GM23338 (cell line): ENCODE results near the gene DCAF7. TPM values are rescaled to one million over a fixed set of nuclear protein-coding genes. Genes with fewer than 3 reads are reported as not detected.

Source experiments
- ATAC-seq: fragments of 200-7000 bp; cut with Tn5 transposase; 3 replicates; pipeline ENCODE4 v1.9.1; 2020
- DNase-seq: peaks from one replicate; pipeline ENCODE4 v3.0.0-alpha.2; 2015; ENCODE audit warnings: low spot score
- H2AFZ ChIP-seq: fragments of 200-600 bp; sonication (generic); 2 replicates; pipeline ENCODE4 v1.8.0; 2016; ENCODE audit warnings: antibody characterized with exemption, mild to moderate bottlenecking, moderate library complexity
- H3F3A ChIP-seq: fragments of 200-600 bp; sonication (generic); replicated peaks from 2 replicates; pipeline ENCODE4 v1.8.0; 2017; ENCODE audit warnings: antibody characterized with exemption, mixed run types, low read depth
- H3K27ac ChIP-seq: fragments of 200-600 bp; sonication (generic); 2 replicates; pipeline ENCODE4 v1.6.1; 2016; ENCODE audit warnings: low read depth
- H3K27me3 ChIP-seq: fragments of 200-600 bp; sonication (generic); 2 replicates; pipeline ENCODE4 v1.8.0; 2016; ENCODE audit warnings: mild to moderate bottlenecking, mixed run types, moderate library complexity; ENCODE audit not compliant: insufficient read depth
- H3K36me3 ChIP-seq: fragments of 200-600 bp; sonication (generic); 2 replicates; pipeline ENCODE4 v1.8.0; 2016; ENCODE audit warnings: mild to moderate bottlenecking; ENCODE audit not compliant: insufficient read depth
- H3K4me1 ChIP-seq: fragments of 200-600 bp; sonication (generic); 2 replicates; pipeline ENCODE4 v1.8.0; 2016; ENCODE audit warnings: mild to moderate bottlenecking, moderate library complexity; ENCODE audit not compliant: insufficient read depth
- H3K4me2 ChIP-seq: fragments of 200-600 bp; sonication (generic); 2 replicates; pipeline ENCODE4 v1.7.1; 2017; ENCODE audit warnings: mixed run types
- H3K4me3 ChIP-seq: fragments of 200-600 bp; sonication (generic); 2 replicates; pipeline ENCODE4 v1.6.1; 2016; ENCODE audit warnings: mixed run types
- H3K79me2 ChIP-seq: fragments of 200-600 bp; sonication (generic); replicated peaks from 2 replicates; pipeline ENCODE4 v1.8.0; 2017; ENCODE audit warnings: mild to moderate bottlenecking; ENCODE audit not compliant: insufficient read depth
- H3K9me2 ChIP-seq: fragments of 200-600 bp; sonication (generic); 2 replicates; pipeline ENCODE4 v1.8.0; 2017; ENCODE audit not compliant: insufficient read depth
- H4K20me1 ChIP-seq: fragments of 200-600 bp; sonication (generic); replicated peaks from 2 replicates; pipeline ENCODE4 v1.8.0; 2017; ENCODE audit warnings: mild to moderate bottlenecking; ENCODE audit not compliant: insufficient read depth
- H3K27ac Mint-ChIP-seq: 2 replicates; pipeline ENCODE4 v1.8.0; 2020; ENCODE audit warnings: inconsistent platforms, mild to moderate bottlenecking, moderate library complexity, mixed read lengths
- H3K27me3 Mint-ChIP-seq: 3 replicates; pipeline ENCODE4 v1.8.0; 2022; ENCODE audit warnings: low read depth, mild to moderate bottlenecking, moderate library complexity, mixed read lengths, inconsistent platforms; ENCODE audit not compliant: insufficient read depth, poor library complexity
- H3K36me3 Mint-ChIP-seq: 3 replicates; pipeline ENCODE4 v1.8.0; 2021; ENCODE audit warnings: low read depth, mild to moderate bottlenecking, inconsistent platforms, moderate library complexity, mixed read lengths
- H3K4me1 Mint-ChIP-seq: 3 replicates; pipeline ENCODE4 v1.8.0; 2020; ENCODE audit warnings: mild to moderate bottlenecking, inconsistent platforms, mixed read lengths
- H3K4me3 Mint-ChIP-seq: 3 replicates; pipeline ENCODE4 v1.8.0; 2021; ENCODE audit warnings: moderate library complexity, mild to moderate bottlenecking, inconsistent platforms, mixed read lengths
- H3K9me3 Mint-ChIP-seq: 3 replicates; pipeline ENCODE4 v1.8.0; 2020; ENCODE audit warnings: moderate library complexity, mild to moderate bottlenecking, inconsistent platforms, mixed read lengths
- CREB1 ChIP-seq: fragments of 250-450 bp; sonication (Bioruptor Pico); IDR thresholded peaks from 2 replicates; pipeline ENCODE4 v1.5.0; 2020; ENCODE audit warnings: low read depth, mild to moderate bottlenecking, moderate library complexity
- CTCF ChIP-seq, 2 experiments: fragments of 200-600 bp in 1 of 2; sonication (generic) in 1 of 2; conservative IDR thresholded peaks; 2 replicates each; pipeline versions ENCODE4 v1.5.1 to v1.6.1; 2016 to 2017; ENCODE audit warnings: antibody characterized with exemption in 2 of 2, low read depth in 2 of 2, mild to moderate bottlenecking in 2 of 2, moderate library complexity in 1 of 2
- NANOG ChIP-seq: IDR thresholded peaks from 2 replicates; pipeline ENCODE4 v1.6.1; 2016; ENCODE audit warnings: antibody characterized with exemption, borderline replicate concordance
- POLR2AphosphoS5 ChIP-seq: IDR thresholded peaks from 2 replicates; pipeline ENCODE4 v1.6.1; 2016; ENCODE audit warnings: antibody characterized with exemption, low read depth
- REST ChIP-seq: IDR thresholded peaks from one replicate; pipeline ENCODE4 v1.6.1; 2018; ENCODE audit warnings: antibody characterized with exemption; ENCODE audit not compliant: unreplicated experiment
- STAT1 ChIP-seq: IDR thresholded peaks from one replicate; pipeline ENCODE4 v1.6.1; 2016; ENCODE audit warnings: antibody characterized with exemption; ENCODE audit not compliant: unreplicated experiment
- ZNF114 ChIP-seq: fragments of 250-450 bp; sonication (Bioruptor Pico); IDR thresholded peaks from 2 replicates; pipeline ENCODE4 v1.5.0; 2020; ENCODE audit warnings: mild to moderate bottlenecking, moderate library complexity
- ZNF331 ChIP-seq: fragments of 250-450 bp; sonication (Bioruptor Pico); IDR thresholded peaks from 2 replicates; pipeline ENCODE4 v1.5.0; 2020; ENCODE audit warnings: low read depth, mild to moderate bottlenecking, moderate library complexity
- ZNF462 ChIP-seq: fragments of 250-450 bp; sonication (Bioruptor Pico); IDR thresholded peaks from 2 replicates; pipeline ENCODE4 v1.5.0; 2020; ENCODE audit warnings: mild to moderate bottlenecking, moderate library complexity
- polyA plus RNA-seq: library from polyadenylated mRNA; unstranded; fragments of >200 nt; fragmentation: Nextera tagmentation; extraction: Ambion mirVana; gene quantifications from 2 replicates; pipeline ENCODE4 v1.2.1, GENCODE V29; 2016
- total RNA-seq: library from RNA; depleted of rRNA; stranded (reverse); fragments of >200 nt; shearing (Covaris generic); gene quantifications from 2 replicates; pipeline ENCODE4 v1.2.3, GENCODE V29; 2014

The DCAF7 gene
- total and polyA plus RNA-seq, 2 experiments from 2014 or later: 31.3 to 60.1 TPM

- Histone ChIP-seq H4K20me1 (no peaks in the 10 kb centered on the region), H3K79me2 (0 out of 2 replicates have a peak, but pooled peaks cover 2% of the 10 kb centered on the region), H3K27ac (no peak overlapping the region), H3F3A (no peaks in the 10 kb centered on the region; the same call in 1 of the 2 replicates), H3K4me1 (peaks cover 13% of the 10 kb centered on the region), H3K27me3 (peaks cover 3% of the 10 kb centered on the region; the same call in 1 of the 2 replicates), H2AFZ (0 out of 2 replicates have a peak overlapping the region, but pooled peaks have one; percentile 18), H3K9me2 (no peaks in the 10 kb centered on the region), H3K36me3 (no peaks in the 10 kb centered on the region), H3K4me2 (no peak overlapping the region), H3K4me3 (no peak overlapping the region)
- Mint-ChIP-seq H3K27me3 (peaks cover 12% of the 10 kb centered on the region), H3K27ac (no peak overlapping the region), H3K4me1 (peaks cover 20% of the 10 kb centered on the region), H3K36me3 (no peaks in the 10 kb centered on the region), H3K4me3 (no peak overlapping the region), H3K9me3 (no peaks in the 10 kb centered on the region)
- ATAC-seq (no peak), DNase-seq (peak; percentile 21)
- no peak for TF ChIP-seq ZNF114 (CRISPR knock-in tag)
- TF ChIP-seq STAT1: no peak
- TF ChIP-seq NANOG: no peak
- TF ChIP-seq REST: no peak
- TF ChIP-seq CTCF (conservative IDR thresholded peaks at IDR 0.05; ENCODE audit: low read depth in 2 of 2): no peak
- no peak for TF ChIP-seq POLR2AphosphoS5
- no peak for TF ChIP-seq ZNF331
- TF ChIP-seq ZNF462 (CRISPR knock-in tag): no peak
- no peak for TF ChIP-seq CREB1 (CRISPR knock-in tag)
These were observed 5.6 kb upstream of the DCAF7 start for GRCh38 chr17:63544467-63545301.
